GM23338 (cell line): ENCODE results near the gene CASKIN2.

Experiments
- CTCF ChIP-seq, 2 experiments: fragments of 200-600 bp in 1 of 2; sonication (generic) in 1 of 2; conservative IDR thresholded peaks; 2 replicates each; pipeline versions ENCODE4 v1.5.1 to v1.6.1; 2016 to 2017; ENCODE audit warnings: antibody characterized with exemption in 2 of 2, low read depth in 2 of 2, mild to moderate bottlenecking in 2 of 2, moderate library complexity in 1 of 2
- POLR2AphosphoS5 ChIP-seq: IDR thresholded peaks from 2 replicates; pipeline ENCODE4 v1.6.1; 2016; ENCODE audit warnings: antibody characterized with exemption, low read depth
- REST ChIP-seq: IDR thresholded peaks from one replicate; pipeline ENCODE4 v1.6.1; 2018; ENCODE audit warnings: antibody characterized with exemption; ENCODE audit not compliant: unreplicated experiment
- STAT1 ChIP-seq: IDR thresholded peaks from one replicate; pipeline ENCODE4 v1.6.1; 2016; ENCODE audit warnings: antibody characterized with exemption; ENCODE audit not compliant: unreplicated experiment

DNA sequence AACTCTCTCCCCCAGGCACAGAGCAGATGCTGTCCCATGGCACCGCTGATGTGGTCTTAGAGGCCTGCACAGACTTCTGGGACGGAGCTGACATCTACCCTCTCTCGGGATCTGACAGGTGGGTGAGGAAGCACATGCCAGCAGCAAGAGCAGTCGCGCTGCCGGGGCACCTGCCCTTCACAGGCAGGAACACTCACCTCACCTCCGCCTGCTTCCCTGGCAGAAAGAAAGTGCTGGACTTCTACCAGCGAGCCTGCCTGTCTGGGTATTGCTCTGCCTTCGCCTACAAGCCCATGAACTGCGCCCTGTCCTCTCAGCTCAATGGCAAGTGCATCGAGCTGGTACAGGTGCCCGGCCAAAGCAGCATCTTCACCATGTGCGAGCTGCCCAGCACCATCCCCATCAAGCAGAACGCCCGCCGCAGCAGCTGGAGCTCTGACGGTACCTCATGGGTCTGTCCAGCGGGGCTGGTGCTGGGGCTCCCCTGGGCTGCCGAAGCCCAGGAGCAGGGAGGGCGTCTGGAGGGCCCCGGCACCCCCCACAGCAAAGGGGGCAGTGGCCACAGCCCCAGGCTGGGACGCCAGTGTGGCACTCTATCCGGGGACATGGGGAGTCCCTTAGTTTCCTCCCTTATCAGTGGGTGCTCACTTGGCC, 21.7 kb downstream of the CASKIN2 start:
- TF ChIP-seq CTCF (conservative IDR thresholded peaks at IDR 0.05; ENCODE audit: low read depth in 2 of 2) (no peak), REST (no peak), POLR2AphosphoS5 (no peak), STAT1 (no peak)
